RCC 7860 (cell line): ENCODE results near the gene FSTL4.

ENCODE experiments used
- DNase-seq: peaks from one replicate; pipeline ENCODE4 v3.0.0-alpha.2; 2015; ENCODE audit warnings: low spot score
- FAIRE-seq: peaks from 2 replicates; lab custom pipeline; 2012; peaks lifted over from hg19 to GRCh38; lab: Jason Lieb, UNC

FSTL4 gene

GRCh38 chr5:133154274-133155075, 457.9 kb downstream of the FSTL4 start:
- FAIRE-seq, result no peak
- DNase-seq, result no peak

- no peak for FAIRE-seq
These were observed 461.3 kb downstream of the FSTL4 start for GRCh38 chr5:133150909-133151544.

DNA sequence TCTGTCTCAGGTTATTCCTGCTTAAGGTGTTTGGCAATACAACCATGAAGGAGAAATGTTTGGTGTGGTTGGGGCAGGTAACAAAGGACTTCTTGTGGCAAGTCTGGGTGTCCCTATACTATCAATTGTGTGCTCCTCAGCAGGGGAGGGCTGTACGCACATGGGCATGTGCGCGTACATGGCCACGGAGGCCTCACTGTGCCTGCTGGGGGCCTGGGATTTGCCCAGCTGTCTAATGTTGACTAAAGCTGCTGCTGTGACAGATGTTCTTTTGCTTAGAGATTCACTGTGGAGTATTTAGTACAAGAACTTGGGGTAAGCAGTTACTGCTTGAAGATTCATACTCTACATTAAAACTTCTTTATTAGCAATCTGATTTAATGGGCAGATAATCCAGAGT, 463.0 kb downstream of the FSTL4 start:
- no peak for FAIRE-seq

More at GRCh38 chr5:133150909-133151544, 461.3 kb downstream of the FSTL4 start:
- DNase-seq, result no peak

GRCh38 chr5:133147815-133148567, 464.4 kb downstream of the FSTL4 start:
- DNase-seq (no peak), FAIRE-seq (no peak)

More for the DNA sequence above, 463.0 kb downstream of the FSTL4 start:
- no peak for DNase-seq

GRCh38 chr5:133147411-133147810, 464.9 kb downstream of the FSTL4 start:
- FAIRE-seq (no peak), DNase-seq (no peak)
